PC-9 (cell line): ENCODE data around the gene LMO2.
A peak's percentile ranks its signal among the peaks of the same experiment; 100 is the strongest.

ENCODE experiments used
- CTCF ChIP-seq: fragments of 200-600 bp; sonication (generic); conservative IDR thresholded peaks from 2 replicates; pipeline ENCODE4 v1.6.1; 2017; ENCODE audit warnings: mixed run types, antibody characterized with exemption, mild to moderate bottlenecking, moderate library complexity
- EZH2 ChIP-seq: fragments of 200-600 bp; sonication (generic); IDR thresholded peaks from 2 replicates; pipeline ENCODE4 v1.8.0; 2017; ENCODE audit warnings: antibody characterized with exemption, low read depth

- peak; percentile 63; the same call in 1 of the 2 replicates for TF ChIP-seq EZH2
- no peak for TF ChIP-seq CTCF
Observed at GRCh38 chr11:33869481-33870422, 22.1 kb downstream of the LMO2 start.
